GM12865 (cell line): ENCODE measurements around the gene RTTN.

ENCODE experiments used
- DNase-seq: peaks from one replicate; pipeline ENCODE4 v3.0.0; 2010; ENCODE audit warnings: low read depth
- H3K4me3 ChIP-seq: 2 replicates; pipeline ENCODE4 v1.5.1; 2011; ENCODE audit warnings: mild to moderate bottlenecking, low read depth, low read length, control low read depth
- CTCF ChIP-seq: IDR thresholded peaks from 2 replicates; pipeline ENCODE4 v1.5.1; 2011; ENCODE audit warnings: low read length, control low read depth, low read depth, inconsistent platforms; ENCODE audit not compliant: insufficient read depth; ENCODE audit errors: missing control alignments

Gene RTTN

GRCh38 chr18:70019136-70019535 is 186.4 kb downstream of the RTTN start:
- H3K4me3 ChIP-seq = no peak overlapping the region
- no peak for DNase-seq
- no peak for TF ChIP-seq CTCF

GRCh38 chr18:70015127-70015526 is 190.4 kb downstream of the RTTN start:
- no peak for TF ChIP-seq CTCF
- DNase-seq = no peak
- H3K4me3 ChIP-seq = no peak overlapping the region

- no peak for TF ChIP-seq CTCF
Observed at GRCh38 chr18:70005580-70005979, 199.9 kb downstream of the RTTN start.

GRCh38 chr18:70004696-70005095 is 200.8 kb downstream of the RTTN start:
- no peak for DNase-seq
- H3K4me3 ChIP-seq = no peak overlapping the region
- TF ChIP-seq CTCF = no peak

More at GRCh38 chr18:70005580-70005979, 199.9 kb downstream of the RTTN start:
- no peak for DNase-seq
- H3K4me3 ChIP-seq = no peak overlapping the region

- TF ChIP-seq CTCF = no peak
- DNase-seq = no peak
- no peak overlapping the region for H3K4me3 ChIP-seq
Observed at GRCh38 chr18:69999656-70000055, 205.8 kb downstream of the RTTN start.

GRCh38 chr18:69998523-69998987 is 206.9 kb downstream of the RTTN start:
- H3K4me3 ChIP-seq = no peak overlapping the region
- no peak for DNase-seq
- TF ChIP-seq CTCF = no peak

- no peak for DNase-seq
Observed at GRCh38 chr18:69996951-69997798, 208.3 kb downstream of the RTTN start.

More at GRCh38 chr18:69996951-69997798, 208.3 kb downstream of the RTTN start:
- no peak overlapping the region for H3K4me3 ChIP-seq
- no peak for TF ChIP-seq CTCF
